Left lung (tissue), 10 donors: Measurements from ENCODE around the gene CLSTN3. TPM values are rescaled to one million over a fixed set of nuclear protein-coding genes. Genes with fewer than 3 reads are reported as not detected.

ENCODE experiments used
- ATAC-seq: fragments of 200-7000 bp; cut with Tn5 transposase; one replicate; pipeline ENCODE4 v1.9.1; 2020; ENCODE audit warnings: moderate library complexity
- DNase-seq, 4 donors: peaks; one replicate each; pipeline ENCODE4 v3.0.0-alpha.2; 2013 to 2020
- H3K27ac ChIP-seq, 2 donors: fragments of 200-600 bp; sonication (generic) in 1 of 2; one replicate each; pipeline versions ENCODE4 v1.5.0 to v1.8.0; 2020 to 2021
- H3K27me3 ChIP-seq, 2 donors: fragments of 200-600 bp; sonication (generic) in 1 of 2; one replicate each; pipeline versions ENCODE4 v1.5.0 to v1.8.0; 2020 to 2021
- H3K36me3 ChIP-seq, 2 donors: fragments of 200-600 bp; sonication (generic) in 1 of 2; one replicate each; pipeline versions ENCODE4 v1.5.0 to v1.8.0; 2020 to 2021
- H3K4me1 ChIP-seq, 2 donors: fragments of 200-600 bp; one replicate each; pipeline ENCODE4 v1.8.0; 2021
- H3K4me3 ChIP-seq, 2 donors: fragments of 200-600 bp; sonication (generic) in 1 of 2; one replicate each; pipeline versions ENCODE4 v1.5.0 to v1.8.0; 2020 to 2021; ENCODE audit warnings: mild to moderate bottlenecking in 1 of 2
- H3K9me3 ChIP-seq, 2 donors: fragments of 200-600 bp; sonication (generic) in 1 of 2; one replicate each; pipeline versions ENCODE4 v1.5.0 to v1.8.0; 2020 to 2021
- intact Hi-C, 2 donors: fragments of 100-400 bp; cut with DNase I; formaldehyde crosslinking; loops; one replicate each; pipeline versions ENCODE4 v1.11.2 to v1.14.2; 2022
- polyA plus RNA-seq, 6 donors: library from polyadenylated mRNA; unstranded; fragments of 120-200 nt; gene quantifications; one replicate each; pipeline ENCODE4 v1.2.1, GENCODE V29; 2013; ENCODE audit not compliant: insufficient read length in 6 of 6
- total RNA-seq, 2 donors: library from RNA; stranded (reverse); fragmentation: NEBNext Ultra II Directional; extraction: Animal tissue kit (Norgen Biotek cat#: 25700); gene quantifications; one replicate each; pipeline ENCODE4 v1.2.1, GENCODE V29; 2021
- TF ChIP-seq, protein P1 (sequence below), 2 donors: fragments of 200-600 bp; sonication (generic) in 1 of 2; IDR thresholded peaks; one replicate each; pipeline versions ENCODE4 v1.5.0 to v1.8.0; 2021; ENCODE audit warnings: antibody characterized with exemption in 2 of 2
- donor health status: DM: no; HTN: yes; CAD: no.
- donor health status: DM: no; HTN: no; CAD: no.

CLSTN3 gene
- total and polyA plus RNA-seq, 8 donors = 30.3 to 80.9 (median 63.0) TPM

DNA sequence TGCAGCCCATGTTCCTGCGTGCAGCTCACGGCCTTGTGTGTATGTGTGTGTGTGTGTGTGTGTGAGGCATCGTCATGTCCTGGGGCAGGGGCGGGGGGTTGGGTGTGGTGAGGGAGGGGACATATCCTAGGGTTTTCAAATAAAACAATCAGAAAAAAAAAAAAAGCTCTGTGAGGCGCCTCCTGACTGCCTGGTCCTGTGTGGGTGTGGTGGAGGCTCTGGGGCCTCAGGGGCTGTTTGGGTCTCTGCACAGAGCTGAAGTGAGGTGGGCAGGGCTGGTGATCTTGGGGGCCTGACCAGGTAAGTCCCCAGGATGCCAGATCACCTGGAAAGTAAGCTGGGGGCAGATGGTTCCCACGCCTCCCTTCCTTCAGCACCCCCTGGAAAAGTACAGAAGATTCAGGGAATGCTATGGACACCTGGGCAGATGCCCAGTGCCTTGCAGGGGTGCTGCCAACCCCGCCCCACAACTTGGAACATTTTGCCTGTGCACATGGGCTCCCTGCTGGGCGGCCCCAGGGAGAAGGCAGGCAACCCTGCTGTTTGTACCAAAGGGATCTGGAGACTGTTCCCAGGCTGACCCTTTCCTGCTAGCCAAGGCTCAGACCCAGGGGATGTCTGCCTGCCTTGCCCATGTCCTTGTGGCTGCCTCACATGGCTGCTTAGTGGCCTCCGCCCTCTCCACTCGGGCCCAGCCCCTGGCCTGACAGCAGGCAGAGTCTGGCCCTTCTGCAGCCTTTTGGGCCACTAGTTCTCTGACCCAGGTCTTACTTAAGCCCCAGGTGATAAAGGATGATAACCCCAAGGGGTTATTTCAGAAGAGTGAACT is 28.8 kb downstream of the CLSTN3 start:
- TF ChIP-seq, protein P1, sequence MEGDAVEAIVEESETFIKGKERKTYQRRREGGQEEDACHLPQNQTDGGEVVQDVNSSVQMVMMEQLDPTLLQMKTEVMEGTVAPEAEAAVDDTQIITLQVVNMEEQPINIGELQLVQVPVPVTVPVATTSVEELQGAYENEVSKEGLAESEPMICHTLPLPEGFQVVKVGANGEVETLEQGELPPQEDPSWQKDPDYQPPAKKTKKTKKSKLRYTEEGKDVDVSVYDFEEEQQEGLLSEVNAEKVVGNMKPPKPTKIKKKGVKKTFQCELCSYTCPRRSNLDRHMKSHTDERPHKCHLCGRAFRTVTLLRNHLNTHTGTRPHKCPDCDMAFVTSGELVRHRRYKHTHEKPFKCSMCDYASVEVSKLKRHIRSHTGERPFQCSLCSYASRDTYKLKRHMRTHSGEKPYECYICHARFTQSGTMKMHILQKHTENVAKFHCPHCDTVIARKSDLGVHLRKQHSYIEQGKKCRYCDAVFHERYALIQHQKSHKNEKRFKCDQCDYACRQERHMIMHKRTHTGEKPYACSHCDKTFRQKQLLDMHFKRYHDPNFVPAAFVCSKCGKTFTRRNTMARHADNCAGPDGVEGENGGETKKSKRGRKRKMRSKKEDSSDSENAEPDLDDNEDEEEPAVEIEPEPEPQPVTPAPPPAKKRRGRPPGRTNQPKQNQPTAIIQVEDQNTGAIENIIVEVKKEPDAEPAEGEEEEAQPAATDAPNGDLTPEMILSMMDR (IDR thresholded peaks at IDR 0.05) = no peak
- intact Hi-C loops = no loop called here
- H3K27ac ChIP-seq = no peak overlapping the region
- no peak overlapping the region for H3K4me3 ChIP-seq
- H3K4me1 ChIP-seq = peaks cover 0 to 4% of the 10 kb centered on the region in 2 donors
- H3K9me3 ChIP-seq = no peaks in the 10 kb centered on the region
- no peak for ATAC-seq
- no peak for DNase-seq
- peaks cover 0 to 24% of the 10 kb centered on the region in 2 donors for H3K36me3 ChIP-seq
- peaks cover 0 to 16% of the 10 kb centered on the region in 2 donors for H3K27me3 ChIP-seq

- Histone ChIP-seq H3K27me3 (peaks cover 0 to 16% of the 10 kb centered on the region in 2 donors), H3K27ac (no peak overlapping the region), H3K4me3 (no peak overlapping the region), H3K36me3 (peaks cover 0 to 22% of the 10 kb centered on the region in 2 donors), H3K4me1 (no peaks in the 10 kb centered on the region), H3K9me3 (no peaks in the 10 kb centered on the region)
- intact Hi-C loops = no loop called here
- no peak for ATAC-seq
- TF ChIP-seq, protein P1 (IDR thresholded peaks at IDR 0.05) = no peak
- DNase-seq = no peak
Observed at GRCh38 chr12:7160183-7160582, 30.0 kb downstream of the CLSTN3 start.

- Histone ChIP-seq H3K9me3 (no peaks in the 10 kb centered on the region), H3K27me3 (peaks cover 0 to 16% of the 10 kb centered on the region in 2 donors), H3K4me3 (no peak overlapping the region), H3K4me1 (no peaks in the 10 kb centered on the region), H3K36me3 (peaks cover 0 to 22% of the 10 kb centered on the region in 2 donors), H3K27ac (no peak overlapping the region)
- intact Hi-C loops = no loop called here
- ATAC-seq (no peak), DNase-seq (no peak)
- TF ChIP-seq, protein P1 (IDR thresholded peaks at IDR 0.05) = no peak
Observed at GRCh38 chr12:7161327-7161726, 31.2 kb downstream of the CLSTN3 start.

DNA sequence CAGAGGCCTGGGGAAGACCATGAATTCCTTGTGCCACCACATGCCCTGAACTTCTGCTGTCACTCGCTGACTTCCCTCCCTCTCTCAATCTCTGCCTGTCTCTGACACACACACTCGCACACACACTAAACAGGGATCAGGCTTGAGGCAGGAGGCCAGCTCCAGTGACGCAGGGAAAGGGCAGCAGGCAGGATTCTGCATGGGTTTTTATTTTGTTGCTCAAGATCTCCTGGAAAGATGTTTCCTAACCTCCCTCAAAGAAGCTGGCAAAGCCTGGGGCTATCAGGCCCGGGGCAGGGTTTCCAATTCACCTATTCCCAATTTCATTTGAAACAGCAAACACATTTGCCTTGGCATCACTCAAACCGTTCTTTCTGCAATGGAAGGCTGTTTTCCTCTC is 31.6 kb downstream of the CLSTN3 start:
- Histone ChIP-seq H3K27ac (no peak overlapping the region), H3K4me1 (no peaks in the 10 kb centered on the region), H3K4me3 (no peak overlapping the region), H3K9me3 (no peaks in the 10 kb centered on the region), H3K36me3 (peaks cover 0 to 21% of the 10 kb centered on the region in 2 donors), H3K27me3 (peaks cover 0 to 16% of the 10 kb centered on the region in 2 donors)
- TF ChIP-seq, protein P1 (IDR thresholded peaks at IDR 0.05) = no peak
- no peak for ATAC-seq
- no peak for DNase-seq
- intact Hi-C loops = no loop called here

- no peak overlapping the region for H3K4me3 ChIP-seq
- H3K4me1 ChIP-seq = no peaks in the 10 kb centered on the region
- ATAC-seq = peak; percentile 94
- peak in 1 of 4 donors; percentile 47 for DNase-seq
- TF ChIP-seq, protein P1 (IDR thresholded peaks at IDR 0.05) = peak; percentile 44 to 59
- intact Hi-C loops = no loop called here
- no peak overlapping the region for H3K27ac ChIP-seq
- peaks cover 0 to 5% of the 10 kb centered on the region in 2 donors for H3K9me3 ChIP-seq
- H3K27me3 ChIP-seq = peaks cover 0 to 16% of the 10 kb centered on the region in 2 donors
- H3K36me3 ChIP-seq = peaks cover 0 to 13% of the 10 kb centered on the region in 2 donors
Observed at GRCh38 chr12:7162691-7163114, 32.5 kb downstream of the CLSTN3 start.
